GM19043 (cell line): ENCODE measurements around the gene NDUFA1.
"Not testable (repeated sequence)": the region's sequence is repeated elsewhere in the genome, so short reads cannot be mapped to it uniquely, and the experiment has no call there.

ENCODE experiments used
- ATAC-seq: cut with Tn5 transposase; IDR thresholded peaks from one replicate; pipeline ENCODE4 v1.9.1; 2021; ENCODE audit warnings: low read depth; ENCODE audit not compliant: unreplicated experiment

NDUFA1 gene

GRCh38 chrX:119871599-119872395, at the start of gene NDUFA1, which contains the start of gene RNF113A:
TSS of gene NDUFA1 (plus strand) at chrX:119871832. CDS start at chrX:119871912, 80 bp downstream.
TSS of gene RNF113A (minus strand) at chrX:119871733. CDS start at chrX:119871613, 120 bp downstream.
- ATAC-seq: peak; percentile 93

- ATAC-seq: not testable (repeated sequence)
Measured at GRCh38 chrX:119824221-119824620, 47.4 kb upstream of the NDUFA1 start.

- no peak for ATAC-seq
Measured at GRCh38 chrX:119826399-119826959, 45.2 kb upstream of the NDUFA1 start.

GRCh38 chrX:119828446-119828845, 43.2 kb upstream of the NDUFA1 start:
- ATAC-seq: no peak

GRCh38 chrX:119833905-119834304, 37.7 kb upstream of the NDUFA1 start:
- ATAC-seq: no peak

GRCh38 chrX:119852382-119853353, 19.0 kb upstream of the NDUFA1 start, which contains the start of gene UPF3B:
TSS of gene UPF3B (minus strand) at chrX:119852963. CDS start at chrX:119852928, 35 bp downstream.
- peak; percentile 96 for ATAC-seq

GRCh38 chrX:119853444-119853843, 18.2 kb upstream of the NDUFA1 start:
- no peak for ATAC-seq

- peak; percentile 15 for ATAC-seq
Measured at GRCh38 chrX:119870626-119871131, 953 bp upstream of the NDUFA1 start.

GRCh38 chrX:119871245-119871598, 410 bp upstream of the NDUFA1 start:
- peak; percentile 33 for ATAC-seq

- no peak for ATAC-seq
Measured at GRCh38 chrX:119878740-119879139, 7.1 kb downstream of the NDUFA1 start.

- peak; percentile 65 for ATAC-seq
Measured at GRCh38 chrX:119880076-119880475, 8.4 kb downstream of the NDUFA1 start.

- peak; percentile 67 for ATAC-seq
Measured at GRCh38 chrX:119880552-119881437, 9.2 kb downstream of the NDUFA1 start.

- no peak for ATAC-seq
Measured at GRCh38 chrX:119885554-119886428, 14.2 kb downstream of the NDUFA1 start.

- peak; percentile 90 for ATAC-seq
Measured at GRCh38 chrX:119887721-119888425, 16.2 kb downstream of the NDUFA1 start.

GRCh38 chrX:119890626-119891025, 19.0 kb downstream of the NDUFA1 start:
- ATAC-seq: not testable (repeated sequence)

- ATAC-seq: not testable (repeated sequence)
Measured at GRCh38 chrX:119891961-119892692, 20.5 kb downstream of the NDUFA1 start.

GRCh38 chrX:119895843-119896326, 24.3 kb downstream of the NDUFA1 start, which contains the start of gene AKAP14:
TSS of gene AKAP14 (plus strand) at chrX:119895893. CDS start at chrX:119903224, 7,331 bp downstream.
- no peak for ATAC-seq
